HG02678 (cell line): ENCODE results near the gene TTC28.
"Not testable (repeated sequence)": the region's sequence is repeated elsewhere in the genome, so short reads cannot be mapped to it uniquely, and the experiment has no call there.

Source experiments
- ATAC-seq: cut with Tn5 transposase; IDR thresholded peaks from one replicate; pipeline ENCODE4 v1.9.1; 2021; ENCODE audit warnings: mild to moderate bottlenecking, moderate library complexity; ENCODE audit not compliant: unreplicated experiment

Gene TTC28

DNA sequence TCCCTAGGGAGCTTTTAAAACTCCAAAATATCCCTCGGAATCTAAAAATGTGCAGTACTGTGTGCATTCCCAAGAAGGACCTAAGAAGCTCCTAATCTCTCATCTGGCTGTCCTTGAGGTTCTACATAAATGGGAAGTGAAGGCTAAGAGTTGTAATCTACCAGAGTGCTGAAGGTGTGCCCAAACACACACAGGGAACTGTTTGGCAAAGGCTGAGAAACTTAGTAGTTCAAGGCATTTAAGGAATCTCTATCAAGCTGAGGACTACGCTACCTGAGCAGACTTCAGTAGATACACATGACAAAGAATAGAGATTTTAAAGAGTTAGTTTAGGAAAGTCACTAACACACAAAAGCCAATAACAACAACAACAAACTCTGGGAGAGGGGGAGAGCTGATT, 71.1 kb downstream of the TTC28 start:
- no peak for ATAC-seq

DNA sequence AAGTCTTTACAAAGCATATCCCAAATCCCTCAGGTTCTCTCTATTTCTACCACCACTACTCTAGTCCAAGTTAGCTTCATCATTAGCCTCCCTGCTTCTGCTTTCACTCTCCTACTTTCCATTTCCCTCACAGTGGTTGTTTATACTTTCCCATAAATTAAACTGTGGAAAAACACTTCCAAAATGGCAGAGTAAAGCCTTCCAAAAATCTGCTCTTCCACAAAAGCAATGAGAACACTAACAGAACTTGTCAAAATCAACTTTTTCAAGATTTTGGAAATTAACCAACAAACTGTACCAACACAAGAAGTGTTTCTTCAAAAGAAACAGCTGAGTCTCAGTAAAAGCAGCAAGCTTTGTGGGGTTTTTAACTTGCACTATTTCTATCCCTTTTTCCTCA, 71.8 kb downstream of the TTC28 start:
- no peak for ATAC-seq

DNA sequence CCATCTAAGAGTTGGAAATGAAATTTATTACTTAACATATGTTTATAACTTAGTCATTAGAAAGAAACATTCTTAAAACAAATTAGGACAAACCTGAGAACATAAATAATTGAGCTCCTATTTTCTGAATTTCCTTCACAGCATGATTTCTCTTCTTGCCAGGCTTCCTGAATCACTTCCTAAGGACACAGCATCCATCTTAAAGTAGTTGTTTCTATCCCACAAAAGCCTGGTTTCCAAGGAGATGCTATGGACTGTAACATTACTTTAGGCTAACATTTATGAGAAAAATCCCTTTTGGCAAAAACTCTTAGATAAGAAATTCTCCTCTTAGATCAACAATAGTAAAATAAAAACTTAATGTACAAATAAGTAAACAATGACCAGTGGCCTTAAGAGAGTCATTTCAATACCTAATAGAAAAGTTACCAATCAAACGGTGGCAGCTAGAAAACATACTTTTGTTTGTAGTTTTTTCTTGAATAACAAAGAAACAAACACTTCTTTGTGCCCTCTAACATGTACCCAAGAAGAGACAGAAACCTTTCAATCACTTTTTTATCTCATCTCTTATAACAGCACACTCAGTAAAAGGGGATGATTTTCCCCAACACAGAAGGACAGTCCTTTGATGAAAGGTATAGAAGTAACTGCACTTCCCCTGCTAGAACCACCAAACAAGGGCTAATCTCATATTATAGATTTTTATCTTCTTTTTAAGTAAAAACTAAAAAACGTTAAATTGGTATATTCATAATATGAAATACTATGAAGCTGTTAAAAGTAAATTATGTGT, 74.5 kb downstream of the TTC28 start:
- ATAC-seq: no peak

DNA sequence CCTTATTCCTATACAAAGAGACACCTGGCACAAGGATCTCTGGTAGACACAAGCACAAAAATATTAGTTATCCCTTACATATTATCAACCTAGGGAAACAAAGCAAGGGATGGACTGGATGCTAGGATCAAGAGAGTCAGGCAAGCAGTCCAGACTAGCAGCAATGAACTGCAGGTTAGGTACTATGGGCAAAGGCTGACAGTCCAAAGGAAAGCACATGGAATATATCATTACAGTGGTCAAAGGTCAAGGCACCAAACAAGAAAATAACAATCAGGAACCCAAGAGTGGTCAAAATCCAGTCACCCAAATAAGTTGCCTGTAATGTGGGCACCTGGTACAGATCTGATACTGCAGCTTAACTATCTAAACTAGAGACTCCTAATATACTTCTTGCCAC, 77.7 kb downstream of the TTC28 start:
- ATAC-seq: no peak

DNA sequence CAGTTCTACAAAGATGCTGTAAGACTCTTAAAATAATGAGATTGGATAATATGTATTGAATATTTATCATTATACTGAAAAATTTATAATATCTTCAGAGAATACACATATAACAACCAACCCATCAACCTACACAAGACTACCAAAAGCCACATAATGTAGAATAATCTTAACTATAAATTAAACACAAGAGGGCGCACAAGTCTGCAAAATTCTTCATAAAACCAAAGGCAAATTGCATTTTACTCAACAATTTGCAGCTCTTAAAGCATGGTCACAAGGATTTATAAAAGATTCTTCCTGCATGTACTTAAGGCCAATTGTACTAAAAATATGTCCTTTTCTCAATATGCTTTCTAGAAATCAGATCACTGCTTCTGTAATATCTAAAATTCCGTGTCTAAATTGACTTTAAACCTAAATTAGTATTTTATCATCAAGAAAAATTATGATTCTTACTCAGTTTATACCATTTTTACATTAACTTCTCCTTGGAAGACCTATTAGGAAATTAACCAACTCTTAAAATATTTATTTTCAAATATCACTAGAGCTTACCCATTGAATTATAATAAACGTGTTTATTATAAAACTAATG, 79.0 kb downstream of the TTC28 start:
- no peak for ATAC-seq

DNA sequence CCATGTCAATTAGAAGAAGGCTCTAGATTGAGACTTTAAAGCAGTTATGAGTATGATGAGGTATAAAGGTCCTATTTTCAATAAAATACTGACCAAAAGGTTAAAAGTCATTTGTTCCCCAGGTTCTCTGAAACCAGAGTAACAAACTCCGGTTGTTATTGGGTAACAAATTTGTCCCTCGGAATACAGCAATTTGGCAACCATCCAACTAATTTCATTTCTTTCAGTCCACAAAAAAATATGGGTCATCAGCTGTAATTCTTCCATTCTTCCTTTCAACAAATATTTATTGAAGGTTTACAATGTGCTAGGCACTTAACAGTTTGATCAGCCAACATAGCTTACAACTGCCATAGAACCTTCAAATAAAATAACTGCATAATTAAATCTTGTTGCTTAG, 79.9 kb downstream of the TTC28 start:
- no peak for ATAC-seq

DNA sequence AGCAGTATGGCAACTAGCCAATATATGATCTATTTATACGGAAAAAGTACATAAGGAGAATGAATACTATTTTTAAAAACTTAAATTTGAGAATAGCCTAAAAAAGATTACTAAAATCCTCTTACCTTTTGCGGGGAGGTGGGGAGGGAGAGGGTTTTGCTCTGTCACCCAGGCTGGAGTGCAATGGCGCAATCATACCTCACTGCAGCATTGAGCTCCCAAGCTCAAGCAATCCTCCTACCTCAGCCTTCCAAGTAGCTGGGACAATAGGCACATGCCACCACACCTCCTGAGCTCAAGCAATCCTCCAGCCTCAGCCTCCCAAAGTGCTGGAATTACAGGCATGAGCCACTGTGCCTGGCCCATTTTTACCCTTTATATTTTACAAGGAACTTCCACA, 82.0 kb downstream of the TTC28 start:
- no peak for ATAC-seq

DNA sequence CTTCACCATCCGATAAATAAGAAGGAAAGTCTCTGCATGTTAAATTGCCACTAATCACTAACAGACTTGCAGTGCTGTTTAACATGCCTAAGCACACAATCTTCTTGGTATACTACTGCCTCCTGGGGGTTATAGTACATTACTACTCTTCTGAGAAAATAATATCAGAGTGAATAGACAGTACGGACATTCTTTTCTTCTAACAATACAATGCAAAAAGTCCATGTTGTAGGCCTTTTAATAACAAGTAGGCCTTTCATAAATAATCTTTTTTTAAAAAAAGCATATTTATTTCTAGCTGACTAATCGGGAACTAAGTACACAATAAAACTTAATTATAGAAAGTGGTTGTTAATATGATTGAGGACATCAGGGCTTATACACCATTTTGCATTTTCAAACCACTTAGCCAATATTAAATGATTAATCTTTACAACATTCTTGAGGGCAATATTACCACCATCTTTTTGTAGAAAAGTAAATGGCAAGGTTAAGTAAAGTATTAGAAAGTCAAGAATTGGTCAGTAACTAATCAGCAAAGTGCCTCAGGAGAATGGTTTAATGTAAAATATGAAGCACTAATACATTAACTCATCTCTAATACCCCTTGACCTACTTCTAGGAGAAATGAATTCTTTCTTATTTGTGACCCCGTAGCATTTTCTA, 84.7 kb downstream of the TTC28 start:
- ATAC-seq: no peak

DNA sequence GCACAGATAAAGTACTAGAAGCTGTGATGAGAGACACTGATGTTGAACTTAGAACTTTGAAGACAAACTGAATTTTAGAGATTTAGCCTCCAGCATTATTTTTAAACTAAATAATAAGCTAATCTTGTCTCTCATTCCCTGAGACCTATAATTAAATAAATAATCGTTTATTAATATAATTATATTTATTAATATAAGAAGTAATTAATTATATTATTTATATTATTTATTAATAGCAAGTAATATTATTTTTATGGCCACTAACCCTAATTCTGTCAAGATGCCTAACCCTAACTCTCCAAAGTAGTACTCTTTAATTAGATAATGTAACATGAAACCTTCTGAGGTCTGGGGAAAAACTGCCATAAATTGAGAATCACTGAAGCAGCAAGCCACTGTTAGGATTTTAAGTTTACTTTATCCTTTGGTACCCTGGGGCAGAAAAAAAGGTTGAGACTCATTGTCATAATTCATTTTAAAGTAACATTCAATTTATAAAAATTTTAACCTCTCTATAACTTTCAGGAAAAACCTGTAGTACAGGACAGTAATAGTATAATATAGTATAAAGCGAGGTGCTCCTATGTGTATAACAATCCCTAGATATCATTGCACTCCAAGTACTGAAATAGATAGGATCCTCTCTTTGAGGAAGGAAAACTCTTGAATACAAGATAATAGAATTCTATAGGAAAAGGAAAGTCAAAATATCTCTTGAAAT, 85.4 kb downstream of the TTC28 start:
- ATAC-seq: no peak

DNA sequence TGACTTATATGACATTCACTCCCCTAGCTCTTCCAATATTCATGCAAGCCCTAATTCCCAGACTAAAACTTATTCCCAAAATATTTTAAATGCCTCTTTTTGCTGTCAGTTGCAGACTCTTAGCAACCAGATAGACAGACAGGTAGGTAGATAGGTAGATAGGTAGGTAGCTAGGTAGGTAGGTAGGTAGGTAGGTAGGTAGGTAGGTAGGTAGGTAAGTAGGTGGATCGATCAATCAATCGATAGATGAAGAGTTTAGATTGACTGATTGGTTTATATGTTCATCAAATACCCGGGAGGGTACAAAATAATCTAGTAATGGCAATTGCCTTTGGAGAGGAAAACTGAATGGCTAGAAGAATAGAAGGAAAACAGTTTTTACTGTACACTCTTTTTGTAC, 86.3 kb downstream of the TTC28 start:
- no peak for ATAC-seq

DNA sequence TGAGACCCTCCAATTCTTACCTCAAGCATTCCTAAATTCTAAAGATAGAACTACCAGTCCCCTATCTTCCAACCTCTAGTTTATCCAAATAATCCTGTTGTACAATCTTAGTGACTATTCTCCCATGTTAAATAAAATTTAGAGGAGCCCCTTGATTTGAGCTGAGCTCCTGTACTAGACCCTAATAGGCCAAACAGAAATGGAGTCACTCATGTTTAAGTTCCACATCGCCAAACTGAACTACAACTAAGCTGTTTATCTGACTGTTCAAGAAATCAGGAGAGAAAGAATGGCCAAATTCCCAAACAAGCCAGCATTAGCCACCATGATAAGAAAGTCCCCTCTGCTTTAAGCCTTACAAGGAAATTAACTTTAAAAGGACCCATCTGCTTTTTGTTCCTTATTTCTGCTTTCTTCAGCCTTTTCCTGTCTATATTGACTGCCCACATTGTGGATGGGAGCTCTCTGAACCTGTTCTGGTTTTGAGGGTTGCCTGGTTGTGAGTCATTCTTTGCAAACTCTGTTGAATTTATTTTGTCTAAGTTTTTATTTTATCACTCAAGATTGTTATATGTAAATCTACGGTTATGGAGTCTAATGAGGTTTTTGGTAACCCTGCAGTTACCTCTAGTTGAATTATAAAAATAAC, 90.4 kb downstream of the TTC28 start:
- no peak for ATAC-seq

DNA sequence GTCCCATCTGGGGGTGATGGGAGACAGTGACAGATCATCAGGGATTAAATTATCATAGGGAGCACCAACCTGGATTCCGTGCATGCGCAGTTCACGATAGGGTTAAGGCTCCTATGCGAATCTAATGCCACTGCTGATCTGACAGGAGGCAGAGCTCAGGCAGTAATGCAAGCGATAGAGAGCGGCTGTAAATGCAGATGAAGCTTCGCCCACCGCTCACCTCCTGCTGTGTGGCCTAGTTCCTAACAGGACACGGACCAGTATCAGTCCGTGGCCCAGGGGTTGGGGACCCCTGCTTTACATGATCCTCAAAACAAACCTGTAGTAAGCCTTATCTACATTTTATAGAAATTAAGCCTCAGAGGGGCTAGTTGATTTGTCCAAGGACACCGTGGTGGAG, 94.3 kb downstream of the TTC28 start:
- ATAC-seq: no peak

DNA sequence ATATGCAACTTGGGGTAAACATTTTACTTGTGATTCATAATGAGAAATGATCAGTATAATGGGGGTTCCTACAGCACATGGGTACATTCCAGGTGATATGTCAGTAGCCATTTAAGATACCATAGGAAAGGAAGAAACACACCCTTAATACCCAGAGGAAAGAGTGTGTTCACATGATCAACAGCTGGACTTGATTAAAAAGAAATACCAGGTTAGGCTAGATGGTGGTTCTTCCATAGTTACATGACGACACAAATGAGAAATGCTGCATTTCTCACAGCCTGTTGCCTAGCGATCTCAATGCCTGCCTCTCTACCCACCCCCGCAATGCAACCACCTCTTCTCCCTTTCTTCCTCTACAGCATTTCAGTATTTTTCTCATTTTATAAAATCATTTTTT, 96.8 kb downstream of the TTC28 start:
- no peak for ATAC-seq

DNA sequence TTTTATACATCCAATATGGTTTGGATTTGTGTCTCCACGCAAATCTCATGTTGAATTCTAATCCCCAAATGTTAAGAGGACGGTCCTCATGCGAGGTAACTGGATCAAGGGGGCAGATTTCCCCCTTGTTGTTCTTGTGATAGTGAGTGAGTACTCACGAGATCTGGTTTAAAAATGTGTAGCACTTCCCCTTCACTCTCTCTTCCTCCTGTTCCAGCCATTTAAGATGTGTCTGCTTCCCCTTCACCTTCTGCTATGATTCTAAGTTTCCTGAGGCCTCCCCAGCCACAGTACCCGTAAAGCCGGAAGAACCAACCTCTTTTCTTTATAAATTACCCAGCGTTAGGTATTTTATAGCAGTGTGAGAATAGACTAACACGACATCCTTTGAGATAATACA, 98.6 kb downstream of the TTC28 start:
- ATAC-seq: no peak

DNA sequence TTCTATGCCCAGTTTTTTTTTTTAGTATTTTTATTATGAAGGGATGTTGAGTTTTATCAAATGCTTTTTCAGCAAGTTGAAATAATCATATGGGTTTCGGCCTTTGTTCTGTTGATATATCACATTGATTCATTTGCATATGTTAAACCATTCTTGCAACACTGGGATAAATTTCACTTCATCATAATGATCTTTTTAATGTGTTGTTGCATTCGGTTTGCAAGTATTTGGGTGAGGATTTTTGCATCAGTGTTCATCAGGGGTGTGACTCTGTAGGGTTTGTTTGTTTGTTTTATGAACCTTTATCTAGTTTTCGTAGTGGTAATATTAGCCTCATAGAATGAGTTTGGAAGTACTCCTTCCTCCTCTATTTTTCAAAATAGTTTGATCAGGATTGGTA, 103.5 kb downstream of the TTC28 start:
- ATAC-seq: no peak

DNA sequence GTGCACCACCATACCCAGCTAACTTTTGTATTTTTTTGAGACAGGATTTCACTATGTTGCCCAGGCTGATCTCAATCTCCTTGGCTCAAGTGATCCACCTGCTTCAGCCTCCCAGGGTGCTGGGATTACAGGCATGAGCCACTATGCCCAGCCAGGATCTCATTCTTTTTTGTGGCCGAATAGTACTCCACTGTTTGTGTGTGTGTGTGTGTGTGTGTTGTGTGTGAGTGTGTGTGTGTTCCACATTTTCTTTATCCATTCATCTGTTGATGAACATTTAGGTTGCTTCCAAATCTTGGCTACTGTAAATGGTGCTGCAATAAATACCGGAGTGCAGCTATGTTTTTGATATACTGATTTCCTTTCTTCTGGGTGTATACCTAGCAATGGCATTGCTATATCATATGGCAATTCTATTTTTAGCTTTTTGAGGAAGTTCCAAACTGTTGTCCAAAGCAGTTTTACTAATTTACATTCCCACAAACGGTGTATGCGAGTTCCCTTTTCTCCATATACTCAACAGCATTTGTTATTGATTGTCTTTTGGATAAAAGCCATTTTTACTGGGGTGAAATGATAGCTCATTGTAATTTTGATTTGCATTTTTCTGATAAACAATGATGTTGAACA, 105.4 kb downstream of the TTC28 start:
- ATAC-seq: no peak

DNA sequence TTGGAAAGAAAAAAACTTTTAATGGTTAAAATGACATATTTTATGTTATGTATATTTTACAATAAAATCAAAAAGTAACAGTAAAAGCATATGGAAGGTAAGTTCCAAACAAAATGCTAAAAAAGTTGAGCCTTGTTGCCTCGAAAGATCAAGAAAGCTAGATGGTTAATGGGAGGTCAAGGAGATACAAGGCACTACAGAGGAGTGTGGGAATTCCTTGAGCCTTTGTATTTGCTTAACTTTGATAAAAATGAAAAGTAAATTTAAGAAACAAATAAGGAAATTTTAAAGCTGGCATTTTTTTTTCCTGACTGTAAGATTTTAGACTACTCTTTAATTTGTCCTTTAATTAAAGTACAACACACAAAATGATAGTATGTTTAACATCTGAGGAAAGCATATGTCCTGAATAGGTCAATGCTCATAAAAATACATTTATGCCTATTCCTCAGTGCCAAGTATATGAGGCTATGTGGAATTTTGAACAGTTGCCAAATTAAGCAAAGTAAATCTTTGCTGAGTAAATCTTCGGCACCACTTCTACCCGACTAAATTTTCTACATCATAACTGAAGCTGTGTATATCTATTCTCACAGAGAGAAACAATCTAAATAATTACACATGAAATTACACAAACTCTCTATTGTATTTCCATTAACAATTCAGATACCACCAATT, 108.8 kb downstream of the TTC28 start:
- ATAC-seq: no peak

DNA sequence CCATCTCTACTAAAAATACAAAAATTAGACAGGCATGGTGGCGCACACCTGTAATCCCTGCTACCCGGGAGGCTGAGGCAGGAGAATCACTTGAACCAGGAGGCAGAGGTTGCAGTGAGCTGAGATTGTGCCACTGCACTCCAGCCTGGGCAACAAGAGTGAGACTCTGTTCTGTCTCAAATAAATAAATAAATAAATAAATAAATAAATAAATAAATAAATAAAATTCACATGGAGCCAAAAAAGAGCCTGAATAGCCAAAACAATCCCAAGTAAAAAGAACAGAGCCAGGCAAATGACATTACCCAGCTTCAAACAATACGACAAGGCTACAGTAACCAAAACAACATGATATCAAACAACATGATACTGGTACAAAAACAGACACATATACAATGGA, 110.7 kb downstream of the TTC28 start:
- ATAC-seq: not testable (repeated sequence)

DNA sequence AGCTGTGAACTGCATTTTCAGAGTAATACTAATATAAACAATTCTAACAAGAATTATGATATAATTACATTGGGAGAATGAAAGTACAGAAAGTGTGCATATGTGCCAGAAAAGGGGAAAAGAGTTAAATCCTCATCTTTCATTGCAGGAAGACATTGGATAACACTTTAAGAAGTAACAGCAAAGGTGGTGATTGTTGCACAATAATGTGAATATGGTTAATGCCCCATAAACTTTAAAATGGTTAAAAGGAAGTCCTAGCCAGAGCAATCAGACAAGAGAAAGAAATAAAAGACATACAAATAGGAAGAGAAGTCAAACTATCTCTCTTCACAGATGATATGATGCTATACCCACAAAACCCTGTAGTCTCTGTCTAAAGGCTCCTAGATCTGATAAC, 111.5 kb downstream of the TTC28 start:
- ATAC-seq: no peak

DNA sequence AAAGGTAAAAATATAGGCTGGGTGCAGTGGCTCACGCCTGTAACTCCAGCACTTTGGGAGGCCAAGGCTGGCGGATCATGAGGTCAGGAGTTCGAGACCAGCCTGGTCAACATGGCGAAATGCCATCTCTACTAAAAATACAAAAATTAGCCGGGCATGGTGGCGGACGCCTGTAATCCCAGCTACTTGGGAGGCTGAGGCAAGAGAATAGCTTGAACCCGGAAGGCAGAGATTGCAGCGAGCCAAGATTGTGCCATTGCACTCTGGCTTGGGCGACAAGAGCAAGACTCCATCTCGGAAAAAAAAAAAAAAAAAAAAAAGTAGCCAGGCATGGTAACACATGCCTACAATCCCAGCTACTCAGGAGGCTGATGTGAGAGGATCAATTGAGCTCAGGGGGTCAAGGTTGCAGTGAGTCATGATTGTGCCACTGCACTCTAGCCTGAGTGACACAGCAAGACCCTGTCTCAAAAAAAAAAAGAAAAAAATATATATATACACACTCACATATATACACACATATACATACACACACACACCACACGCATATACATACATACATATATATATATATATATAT, 112.6 kb downstream of the TTC28 start:
- ATAC-seq: not testable (repeated sequence)
